Hepatocyte (in vitro differentiated cells): ENCODE results near the gene KARS1. TPM values are rescaled to one million over a fixed set of nuclear protein-coding genes. Genes with fewer than 3 reads are reported as not detected.

Experiments used
- DNase-seq: peaks from one replicate; pipeline ENCODE4 v3.0.0-alpha.2; 2016; ENCODE audit warnings: low spot score
- H2AFZ ChIP-seq: fragments of 200-600 bp; sonication (generic); 2 replicates; pipeline ENCODE4 v1.6.0; 2016; ENCODE audit warnings: antibody characterized with exemption, mild to moderate bottlenecking
- H3K27ac ChIP-seq: fragments of 200-600 bp; sonication (generic); 2 replicates; pipeline ENCODE4 v1.5.1; 2016; ENCODE audit warnings: mild to moderate bottlenecking
- H3K27me3 ChIP-seq: fragments of 200-600 bp; sonication (generic); 2 replicates; pipeline ENCODE4 v1.6.1; 2016
- H3K36me3 ChIP-seq: fragments of 200-600 bp; sonication (generic); replicated peaks from 2 replicates; pipeline ENCODE4 v1.5.1; 2016; ENCODE audit warnings: low read depth; ENCODE audit not compliant: insufficient read depth
- H3K4me1 ChIP-seq: fragments of 200-600 bp; sonication (generic); 2 replicates; pipeline ENCODE4 v1.5.1; 2016; ENCODE audit warnings: mild to moderate bottlenecking, moderate library complexity; ENCODE audit not compliant: insufficient read depth
- H3K4me2 ChIP-seq: fragments of 200-600 bp; sonication (generic); 2 replicates; pipeline ENCODE4 v1.6.0; 2016
- H3K4me3 ChIP-seq: fragments of 200-600 bp; sonication (generic); 2 replicates; pipeline ENCODE4 v1.5.1; 2016; ENCODE audit warnings: mild to moderate bottlenecking
- H3K79me2 ChIP-seq: fragments of 200-600 bp; sonication (generic); 2 replicates; pipeline ENCODE4 v1.6.0; 2017; ENCODE audit warnings: mild to moderate bottlenecking
- H3K9me2 ChIP-seq: fragments of 200-600 bp; sonication (generic); replicated peaks from 2 replicates; pipeline ENCODE4 v1.6.0; 2017; ENCODE audit warnings: mild to moderate bottlenecking; ENCODE audit not compliant: insufficient read depth
- H3K9me3 ChIP-seq: fragments of 200-600 bp; sonication (generic); 2 replicates; pipeline ENCODE4 v1.5.1; 2016; ENCODE audit warnings: low read depth, mild to moderate bottlenecking
- H4K20me1 ChIP-seq: fragments of 200-600 bp; sonication (generic); 2 replicates; pipeline ENCODE4 v1.6.0; 2016; ENCODE audit warnings: mild to moderate bottlenecking; ENCODE audit not compliant: insufficient read depth, poor library complexity, severe bottlenecking
- CTCF ChIP-seq: fragments of 200-600 bp; sonication (generic); IDR thresholded peaks from 2 replicates; pipeline ENCODE4 v1.5.1; 2016; ENCODE audit warnings: antibody characterized with exemption, mild to moderate bottlenecking; ENCODE audit not compliant: poor library complexity
- EZH2 ChIP-seq: fragments of 200-600 bp; sonication (generic); IDR thresholded peaks from 2 replicates; pipeline ENCODE4 v1.6.1; 2016; ENCODE audit warnings: antibody characterized with exemption, mild to moderate bottlenecking, borderline replicate concordance
- EZH2phosphoT487 ChIP-seq: fragments of 200-600 bp; sonication (generic); IDR thresholded peaks from one replicate; pipeline ENCODE4 v1.6.1; 2018; ENCODE audit warnings: antibody characterized with exemption, mild to moderate bottlenecking, low read depth, moderate library complexity; ENCODE audit not compliant: unreplicated experiment, severe bottlenecking
- WGBS: methylation state at CpG from one replicate; pipeline ENCODE4 v1.1.6; 2016; ENCODE audit warnings: low lambda C conversion rate; ENCODE audit errors: missing lambda C conversion rate; 5-methylcytosine and 5-hydroxymethylcytosine counted together
- polyA plus RNA-seq: library from polyadenylated mRNA; unstranded; fragments of >200 nt; fragmentation: Nextera tagmentation; extraction: Ambion mirVana; gene quantifications from 2 replicates; pipeline ENCODE4 v1.2.1, GENCODE V29; 2016
- total RNA-seq: library from RNA; depleted of rRNA; stranded (reverse); fragments of >200 nt; gene quantifications from 2 replicates; pipeline ENCODE4 v1.2.3, GENCODE V29; 2014

The KARS1 gene
- total and polyA plus RNA-seq, 2 experiments from 2014 or later, result 112 to 120 TPM

DNA sequence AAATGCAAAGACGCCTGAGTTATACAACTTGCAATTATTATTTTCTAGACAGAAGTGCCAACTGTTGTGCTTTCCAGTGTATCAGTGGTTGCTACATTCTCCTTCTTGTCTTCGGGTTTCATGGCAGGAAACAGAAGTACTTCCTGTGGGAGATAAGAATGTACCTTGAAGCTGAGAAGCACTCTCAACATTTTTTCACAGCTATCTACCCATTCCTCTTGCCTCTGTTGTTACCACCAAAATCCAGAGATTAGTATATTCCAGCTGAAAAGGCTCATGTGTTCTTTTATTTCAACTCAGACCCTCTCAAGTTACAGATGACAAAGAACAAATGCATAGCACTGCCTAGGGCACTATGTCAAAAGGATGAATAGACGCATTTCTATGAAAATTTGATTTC lies 19.6 kb downstream of the KARS1 start:
- TF ChIP-seq CTCF, result no peak
- no peak for TF ChIP-seq EZH2phosphoT487
- no peak for TF ChIP-seq EZH2
- 64% methylated on average over 3 of the region's 3 CpGs for WGBS
- H3K9me3 ChIP-seq, result no peaks in the 10 kb centered on the region
- no peaks in the 10 kb centered on the region for H4K20me1 ChIP-seq
- H3K4me3 ChIP-seq, result no peak overlapping the region
- H3K4me2 ChIP-seq, result no peak overlapping the region
- no peak overlapping the region for H2AFZ ChIP-seq
- H3K27me3 ChIP-seq, result no peaks in the 10 kb centered on the region
- H3K36me3 ChIP-seq, result no peaks in the 10 kb centered on the region
- no peak overlapping the region for H3K27ac ChIP-seq
- H3K9me2 ChIP-seq, result no peaks in the 10 kb centered on the region
- DNase-seq, result no peak
- no peaks in the 10 kb centered on the region for H3K79me2 ChIP-seq
- peaks cover 17% of the 10 kb centered on the region for H3K4me1 ChIP-seq

DNA sequence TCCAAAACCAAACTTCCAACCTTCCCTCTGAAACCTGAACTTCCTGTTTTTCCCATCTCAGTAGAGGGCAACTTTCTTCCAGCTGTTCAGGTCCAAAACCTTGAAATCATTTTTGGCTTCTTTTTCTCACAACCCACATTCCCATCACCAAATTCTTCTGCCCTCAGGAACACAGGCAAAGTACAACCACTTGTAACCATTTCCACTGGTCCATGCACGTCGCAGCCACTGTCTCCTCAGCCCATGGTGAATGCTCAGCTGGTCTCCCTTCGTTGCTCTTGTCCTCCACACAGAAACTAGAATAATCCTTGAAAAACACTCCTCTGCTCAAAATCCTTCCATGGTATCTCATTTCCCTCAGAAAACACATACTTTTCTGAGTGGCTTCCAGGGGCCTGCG lies 20.7 kb downstream of the KARS1 start:
- 97% methylated on average over 4 of the region's 4 CpGs for WGBS
- DNase-seq, result no peak
- no peak overlapping the region for H3K4me3 ChIP-seq
- no peaks in the 10 kb centered on the region for H3K9me2 ChIP-seq
- peaks cover 14% of the 10 kb centered on the region for H3K4me1 ChIP-seq
- H3K27ac ChIP-seq, result no peak overlapping the region
- TF ChIP-seq CTCF (no peak), EZH2phosphoT487 (no peak), EZH2 (no peak)
- no peaks in the 10 kb centered on the region for H3K9me3 ChIP-seq
- H4K20me1 ChIP-seq, result no peaks in the 10 kb centered on the region
- peaks cover 4% of the 10 kb centered on the region for H3K79me2 ChIP-seq
- H3K4me2 ChIP-seq, result no peak overlapping the region
- H3K27me3 ChIP-seq, result no peaks in the 10 kb centered on the region
- no peaks in the 10 kb centered on the region for H3K36me3 ChIP-seq
- H2AFZ ChIP-seq, result no peak overlapping the region

- 30% methylated on average over 4 of the region's 4 CpGs for WGBS
Measured at GRCh38 chr16:75624921-75625334, 22.5 kb downstream of the KARS1 start.

More at GRCh38 chr16:75624921-75625334, 22.5 kb downstream of the KARS1 start:
- Histone ChIP-seq H3K27me3 (no peaks in the 10 kb centered on the region), H3K79me2 (peaks cover 15% of the 10 kb centered on the region), H4K20me1 (no peaks in the 10 kb centered on the region), H3K27ac (peak overlapping the region; percentile 72), H3K9me2 (no peaks in the 10 kb centered on the region), H3K4me2 (peak overlapping the region; percentile 0), H3K36me3 (no peaks in the 10 kb centered on the region), H2AFZ (no peak overlapping the region), H3K4me3 (no peak overlapping the region), H3K4me1 (peaks cover 20% of the 10 kb centered on the region), H3K9me3 (no peaks in the 10 kb centered on the region)
- peak; percentile 52 for DNase-seq
- TF ChIP-seq CTCF, result no peak
